ENCODE results near the gene ST6GALNAC1. TPM values are rescaled to one million over a fixed set of nuclear protein-coding genes. Genes with fewer than 3 reads are reported as not detected.

ST6GALNAC1 gene
- total RNA-seq, 1 donor from 2014 or later: 16.6 TPM

GRCh38 chr17:76670718-76671122 is 27.2 kb upstream of the ST6GALNAC1 start:
- ATAC-seq (no peak), DNase-seq (no peak)
- H3K27ac ChIP-seq: peak overlapping the region; percentile 86
- no peak overlapping the region for H3K4me3 ChIP-seq
- TF ChIP-seq CTCF (IDR thresholded peaks at IDR 0.05): no peak
- H3K27me3 ChIP-seq (ENCODE audit: low read depth): no peaks in the 10 kb centered on the region
- H3K4me1 ChIP-seq: peaks cover 27% of the 10 kb centered on the region
- H3K9me3 ChIP-seq: no peaks in the 10 kb centered on the region
- no peaks in the 10 kb centered on the region for H3K36me3 ChIP-seq
- intact Hi-C loops (cut with DNase I): no loop called here

- Histone ChIP-seq H3K27ac (peak overlapping the region; percentile 86), H3K4me3 (no peak overlapping the region), H3K27me3 (ENCODE audit: low read depth) (no peaks in the 10 kb centered on the region), H3K36me3 (no peaks in the 10 kb centered on the region), H3K9me3 (no peaks in the 10 kb centered on the region), H3K4me1 (peaks cover 27% of the 10 kb centered on the region)
- intact Hi-C loops (cut with DNase I): no loop called here
- peak; percentile 27 to 72 for ATAC-seq
- no peak for DNase-seq
- TF ChIP-seq CTCF (IDR thresholded peaks at IDR 0.05): no peak
These were observed 26.6 kb upstream of the ST6GALNAC1 start for GRCh38 chr17:76670020-76670717.

GRCh38 chr17:76667786-76668453 is 24.4 kb upstream of the ST6GALNAC1 start:
- intact Hi-C loops (cut with DNase I): no loop called here
- H3K4me3 ChIP-seq: no peak overlapping the region
- H3K36me3 ChIP-seq: no peaks in the 10 kb centered on the region
- peaks cover 27% of the 10 kb centered on the region for H3K4me1 ChIP-seq
- no peak overlapping the region for H3K27ac ChIP-seq
- H3K9me3 ChIP-seq: no peaks in the 10 kb centered on the region
- no peak for TF ChIP-seq CTCF (IDR thresholded peaks at IDR 0.05)
- DNase-seq: no peak
- H3K27me3 ChIP-seq (ENCODE audit: low read depth): no peaks in the 10 kb centered on the region
- no peak for ATAC-seq

GRCh38 chr17:76667491-76667755 is 23.9 kb upstream of the ST6GALNAC1 start:
- DNase-seq (no peak), ATAC-seq (no peak)
- Histone ChIP-seq H3K27me3 (ENCODE audit: low read depth) (no peaks in the 10 kb centered on the region), H3K36me3 (no peaks in the 10 kb centered on the region), H3K4me3 (no peak overlapping the region), H3K4me1 (peaks cover 24% of the 10 kb centered on the region), H3K9me3 (no peaks in the 10 kb centered on the region), H3K27ac (no peak overlapping the region)
- intact Hi-C loops (cut with DNase I): no loop called here
- TF ChIP-seq CTCF (IDR thresholded peaks at IDR 0.05): no peak

GRCh38 chr17:76660656-76661042 is 17.1 kb upstream of the ST6GALNAC1 start:
- Histone ChIP-seq H3K4me3 (no peak overlapping the region), H3K27me3 (ENCODE audit: low read depth) (no peaks in the 10 kb centered on the region), H3K4me1 (peaks cover 11% of the 10 kb centered on the region), H3K36me3 (no peaks in the 10 kb centered on the region), H3K27ac (no peak overlapping the region), H3K9me3 (no peaks in the 10 kb centered on the region)
- ATAC-seq (no peak), DNase-seq (no peak)
- intact Hi-C loops (cut with DNase I): no loop called here
- TF ChIP-seq CTCF (IDR thresholded peaks at IDR 0.05): no peak

Measured in lower lobe of right lung (tissue), 2 donors.